ENCODE data around the gene RNASE11.
"Not testable (repeated sequence)": the region's sequence is repeated elsewhere in the genome, so short reads cannot be mapped to it uniquely, and the experiment has no call there.

Gene RNASE11

DNA sequence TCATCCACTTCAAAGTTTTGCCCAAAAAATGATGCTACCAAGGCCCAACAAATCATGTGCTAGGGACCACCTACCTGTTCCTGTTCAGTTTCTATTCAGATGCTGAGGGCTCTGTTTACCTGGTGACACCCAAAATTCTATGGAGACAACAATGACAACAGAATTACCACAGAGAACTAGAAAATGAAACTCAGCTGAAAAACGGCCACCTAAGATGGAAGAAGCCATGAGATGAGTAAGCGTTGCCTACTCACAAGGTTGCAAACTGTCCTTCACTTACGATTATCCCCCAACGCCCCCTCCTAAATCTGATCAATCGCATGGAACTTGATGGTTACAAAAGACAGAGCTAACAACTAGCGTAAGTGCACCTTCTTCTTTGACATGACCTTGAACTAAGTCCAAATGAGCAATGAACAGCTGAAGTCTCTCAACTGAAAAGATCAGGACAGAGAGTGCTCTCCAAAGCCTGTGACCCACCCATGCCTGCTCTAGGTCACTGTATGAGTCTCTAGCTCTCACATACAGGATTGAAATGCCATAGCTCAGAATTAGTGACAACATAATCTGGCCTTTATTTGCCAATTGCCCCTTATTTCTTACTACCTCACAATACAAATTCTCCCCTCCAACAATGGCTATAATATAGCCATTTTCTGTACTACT, at the start of gene RNASE11:
TSS of gene RNASE11 (minus strand) at position 513 of the 666 bp plus-strand sequence.
- DNase-seq (ENCODE audit: low spot score): no peak

- no peak for DNase-seq (ENCODE audit: low spot score)
These were observed 45.3 kb upstream of the RNASE11 start for GRCh38 chr14:20632831-20633691.

DNA sequence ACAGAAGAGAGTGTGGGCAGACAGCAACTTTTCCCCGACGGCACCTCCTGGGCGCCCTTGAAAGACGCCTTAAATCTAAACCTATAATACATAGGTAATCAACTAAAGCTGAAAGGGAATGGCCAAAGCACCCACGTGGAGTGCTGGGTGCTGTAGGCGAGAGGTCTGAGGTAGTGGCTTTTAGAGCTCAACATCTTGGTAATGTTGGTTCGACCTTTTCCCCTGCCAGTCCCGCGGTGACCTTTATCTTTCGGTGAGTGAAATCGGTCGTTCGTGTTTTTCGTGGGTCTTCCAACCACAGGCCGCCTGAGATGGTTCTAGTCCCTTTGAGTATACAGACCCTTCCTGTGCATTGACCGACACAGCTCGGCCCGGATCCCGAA, 44.6 kb upstream of the RNASE11 start:
- no peak for DNase-seq (ENCODE audit: low spot score)

DNA sequence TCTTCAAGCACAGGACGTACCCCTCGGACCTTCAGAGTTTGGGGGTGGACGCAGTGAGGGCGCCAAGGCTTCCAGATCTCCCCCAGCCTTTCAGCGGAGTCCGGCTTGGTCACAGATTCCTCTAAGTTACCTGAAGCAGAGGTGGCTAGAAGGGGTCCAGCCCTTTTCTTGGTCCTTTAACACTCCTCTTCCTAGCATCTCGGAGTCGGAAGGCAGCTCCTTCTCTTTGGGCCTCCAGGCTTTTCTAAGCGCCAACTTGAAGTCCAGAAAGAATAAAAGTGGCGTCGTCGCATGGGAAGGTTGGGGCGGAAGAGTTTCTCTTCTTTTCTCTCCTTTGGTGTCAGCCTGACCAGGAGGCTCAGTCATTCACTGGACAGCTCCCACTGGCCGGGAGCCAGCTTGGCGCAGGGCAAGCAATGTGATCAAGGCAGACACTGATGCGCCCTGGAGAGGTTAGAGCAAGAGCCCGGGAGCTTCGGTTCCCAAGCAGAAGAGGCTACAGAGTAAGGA, 44.1 kb upstream of the RNASE11 start:
- DNase-seq (ENCODE audit: low spot score): peak; percentile 73

DNA sequence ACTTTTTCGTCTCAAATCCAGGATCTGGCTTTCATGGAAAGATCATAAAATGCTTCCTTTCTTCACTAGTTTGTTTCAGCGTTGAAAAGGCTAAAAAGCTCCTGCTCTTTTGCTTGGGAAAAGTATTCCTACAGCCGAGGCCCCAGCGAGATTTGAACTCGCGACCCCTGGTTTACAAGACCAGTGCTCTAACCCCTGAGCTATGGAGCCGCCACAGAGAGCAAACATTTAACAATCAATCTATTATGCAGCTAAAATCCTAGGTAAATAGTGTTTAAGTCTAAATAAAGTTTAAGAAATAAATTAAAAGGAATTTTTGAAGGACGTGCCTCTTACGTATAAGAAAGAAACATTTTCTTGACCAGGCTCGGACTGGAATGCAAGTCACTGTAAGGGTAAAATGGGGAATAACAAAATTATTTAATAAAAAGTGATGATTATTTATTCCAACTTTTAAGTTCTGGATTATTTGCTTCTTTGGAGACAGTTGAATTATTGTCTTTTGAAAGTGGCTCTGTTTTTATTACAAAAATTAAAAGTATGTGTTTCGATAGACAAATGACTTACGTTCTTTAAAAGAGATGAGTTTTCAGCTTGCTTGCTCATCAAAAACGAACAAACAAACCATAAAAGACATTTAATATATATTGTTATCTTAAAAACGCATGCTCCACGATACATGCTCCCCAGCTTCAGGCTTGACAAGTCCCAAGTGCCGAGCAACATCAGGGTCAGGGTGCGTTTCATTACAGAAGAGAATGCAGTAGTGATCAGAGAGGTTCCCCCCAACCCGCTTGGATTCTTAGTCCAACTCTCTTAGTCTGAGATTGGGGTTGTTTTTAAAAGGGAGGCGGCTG, 43.5 kb upstream of the RNASE11 start:
- DNase-seq (ENCODE audit: low spot score): no peak

DNA sequence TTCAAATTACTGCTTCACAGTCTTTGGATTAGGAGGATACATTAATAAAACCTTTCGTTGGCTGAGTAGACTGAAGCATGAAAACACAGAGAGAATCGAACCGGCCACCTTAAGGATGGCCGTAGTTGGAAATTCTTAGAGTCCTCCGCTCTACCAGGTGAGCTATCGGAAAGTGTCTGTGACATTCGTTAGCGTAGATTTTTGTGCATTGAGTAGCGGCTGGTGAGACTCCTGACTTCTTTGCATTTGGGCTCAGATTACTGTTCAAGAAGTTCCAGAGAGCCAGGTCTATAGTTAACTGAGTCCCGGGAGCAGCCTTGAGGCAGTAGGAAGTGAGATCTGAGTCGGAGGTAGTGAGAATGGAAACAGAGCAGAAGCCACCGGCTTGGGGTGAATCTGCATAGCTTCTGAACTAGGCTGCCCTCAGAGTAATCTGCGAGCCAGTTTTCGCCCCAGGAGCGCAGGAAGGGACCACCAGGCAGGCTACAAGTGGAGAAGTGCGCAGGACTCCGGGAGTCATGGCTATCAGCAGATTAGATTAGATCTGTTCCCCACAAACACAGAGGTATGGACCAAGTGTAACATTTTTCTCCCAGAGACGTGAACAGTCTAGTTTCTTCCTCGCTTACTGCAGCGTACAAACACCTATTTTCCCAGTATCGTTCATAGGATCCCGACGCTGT, 42.7 kb upstream of the RNASE11 start:
- DNase-seq (ENCODE audit: low spot score): no peak

- no peak for DNase-seq (ENCODE audit: low spot score)
These were observed 40.5 kb upstream of the RNASE11 start for GRCh38 chr14:20628063-20628854.

DNA sequence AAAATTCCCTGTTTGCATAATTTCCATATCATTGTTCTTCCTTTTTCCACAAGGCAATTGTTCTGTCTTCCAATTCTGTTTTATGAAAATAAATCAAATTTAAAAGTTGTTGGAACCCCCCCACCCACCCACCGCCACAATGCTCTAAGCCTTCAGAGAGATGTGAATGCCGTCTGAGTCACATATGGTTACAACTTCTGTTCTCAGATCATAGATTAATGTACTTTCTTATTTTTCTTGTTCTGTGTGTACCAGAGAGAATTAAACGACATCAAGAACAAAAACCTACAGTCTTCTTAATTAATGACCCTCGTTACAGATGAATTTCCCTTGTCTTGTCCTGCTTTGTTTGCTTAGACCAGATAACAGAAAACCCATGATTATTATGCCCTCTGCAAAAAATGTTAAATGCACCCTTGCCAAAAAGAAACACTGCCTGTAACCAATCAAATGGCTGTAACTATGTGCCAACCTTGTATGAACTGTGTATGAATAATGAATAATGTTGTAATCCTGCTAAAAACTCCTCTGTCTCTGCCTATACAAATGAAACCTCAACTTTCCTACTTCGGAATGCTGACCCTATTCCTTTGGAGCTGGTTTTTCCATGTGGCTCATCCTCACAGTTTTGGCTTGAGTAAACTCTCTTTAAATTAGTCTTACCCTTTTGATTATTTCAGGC, 39.7 kb upstream of the RNASE11 start:
- no peak for DNase-seq (ENCODE audit: low spot score)

- no peak for DNase-seq (ENCODE audit: low spot score)
These were observed 38.5 kb upstream of the RNASE11 start for GRCh38 chr14:20626274-20626673.

DNA sequence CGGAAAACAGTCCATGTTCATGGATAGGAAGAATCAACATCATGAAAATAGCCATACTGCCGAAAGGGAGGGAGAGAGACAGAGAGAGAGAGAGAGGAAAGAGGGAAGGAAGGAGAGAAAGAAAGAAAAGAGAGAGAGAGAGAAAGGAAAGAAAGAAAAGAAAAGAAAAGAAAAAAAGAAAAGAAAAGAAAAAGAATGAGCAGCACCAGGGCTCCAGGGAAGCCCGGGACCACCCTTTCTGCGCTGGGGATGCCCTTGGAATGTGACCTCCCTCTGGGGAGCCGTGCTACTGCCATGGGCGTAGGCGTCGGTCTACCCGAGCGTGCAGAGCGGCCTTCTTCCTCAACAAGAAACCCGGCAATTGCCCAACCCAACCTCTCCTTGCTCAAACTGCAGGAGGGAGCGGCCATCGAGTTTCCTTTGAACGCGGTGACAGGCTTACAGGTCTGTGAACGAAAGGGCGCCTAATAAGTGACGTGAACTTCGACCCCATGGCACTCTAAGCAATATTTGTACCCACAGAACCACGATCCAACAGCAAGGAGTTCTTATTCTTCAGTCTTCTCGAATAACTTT, 36.8 kb upstream of the RNASE11 start:
- no peak for DNase-seq (ENCODE audit: low spot score)

DNA sequence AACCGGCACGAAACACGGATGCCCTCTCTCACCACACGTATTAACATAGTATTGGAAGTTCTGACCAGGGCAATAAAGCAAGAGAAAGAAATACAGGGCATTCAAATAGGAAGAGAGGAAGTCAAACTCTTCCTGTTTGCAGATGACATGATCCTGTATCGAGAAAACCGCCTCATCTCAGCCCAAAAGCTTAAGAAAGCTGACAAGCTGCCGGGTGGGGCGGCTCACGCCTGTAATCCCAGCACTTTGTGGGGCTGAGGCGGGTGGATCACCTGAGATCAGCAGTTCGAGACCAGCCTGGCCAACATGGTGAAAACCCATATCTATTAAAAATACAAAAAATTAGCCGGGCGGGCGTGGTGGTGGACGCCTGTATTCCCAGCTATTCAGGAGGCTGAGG, 36.0 kb upstream of the RNASE11 start:
- DNase-seq (ENCODE audit: low spot score): no peak

DNA sequence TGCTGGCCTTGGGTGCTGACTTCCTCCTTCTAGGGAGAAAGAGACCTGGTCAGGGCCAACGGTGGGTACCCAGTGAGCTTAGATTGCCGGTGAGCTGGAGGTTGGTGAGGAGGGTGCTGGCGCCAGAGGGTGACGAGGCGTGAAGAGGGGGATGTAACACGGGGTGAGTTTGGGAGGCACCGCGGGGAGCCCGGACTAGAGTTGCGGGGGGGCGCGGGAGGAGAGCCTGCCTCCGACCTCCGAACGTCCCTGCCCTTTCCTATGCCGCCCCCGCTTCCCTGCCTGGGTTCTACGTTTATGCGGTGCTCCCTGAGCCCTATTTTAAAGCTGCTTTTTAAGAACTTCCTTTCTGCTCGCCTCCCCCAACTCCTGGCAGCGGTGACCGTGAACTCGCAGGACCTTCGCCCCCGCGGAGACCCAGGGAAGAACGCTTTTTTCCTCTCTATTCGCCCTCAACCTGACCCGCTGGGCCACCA, 35.1 kb upstream of the RNASE11 start:
- no peak for DNase-seq (ENCODE audit: low spot score)

DNA sequence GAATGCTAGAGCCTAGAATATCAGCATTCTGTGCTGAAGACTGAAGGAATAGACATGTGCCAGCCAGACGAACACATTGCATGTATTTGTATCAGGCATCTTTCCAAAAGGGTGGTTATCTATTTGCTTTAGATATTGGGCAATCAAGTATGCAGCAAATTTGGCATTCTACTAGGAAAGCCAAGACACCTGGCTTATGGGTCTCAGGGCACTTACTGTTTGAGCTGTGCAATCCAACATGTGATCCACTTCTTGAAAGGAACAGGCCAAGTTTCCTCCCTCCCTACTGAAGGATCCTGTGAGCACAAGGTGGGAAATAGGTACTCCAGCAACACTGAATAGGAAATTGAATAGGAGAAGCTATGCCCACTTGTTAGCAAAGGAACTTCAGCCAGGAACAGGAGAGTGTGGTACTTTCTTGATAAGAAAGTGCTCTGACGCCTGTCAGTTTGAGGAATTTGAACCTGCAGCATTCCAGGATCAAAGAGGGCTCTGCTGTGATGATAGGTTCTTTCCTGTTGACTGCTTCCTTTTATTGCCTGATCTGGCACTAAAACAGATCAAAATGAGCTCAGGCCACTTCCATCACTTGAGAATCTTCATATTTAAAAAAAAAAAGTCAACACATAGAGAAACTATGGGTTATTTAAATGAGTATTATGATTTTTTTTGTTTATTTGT, 33.1 kb upstream of the RNASE11 start:
- no peak for DNase-seq (ENCODE audit: low spot score)

GRCh38 chr14:20619688-20620087, 31.9 kb upstream of the RNASE11 start:
- DNase-seq (ENCODE audit: low spot score): not testable (repeated sequence)

DNA sequence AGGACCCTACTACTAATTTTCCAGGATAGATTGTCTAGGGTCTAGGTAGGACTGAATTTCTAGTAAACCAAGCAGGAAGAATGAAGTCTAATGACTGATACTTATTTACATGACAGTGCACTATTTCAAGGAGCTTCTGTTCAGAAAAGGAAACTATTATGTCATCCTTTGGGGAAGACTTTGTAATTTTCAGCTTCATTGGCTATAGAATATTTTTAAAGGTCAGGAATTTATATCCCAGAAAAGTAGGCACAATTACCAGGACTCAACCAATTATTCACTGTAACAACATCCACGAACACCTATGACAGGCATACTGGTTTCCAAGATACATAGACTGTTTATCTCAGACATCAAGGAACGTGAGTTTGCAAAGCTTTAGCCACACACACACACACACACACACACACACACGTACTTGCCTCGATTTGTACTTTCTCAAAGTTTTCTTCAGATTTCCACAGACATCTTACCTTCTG, 30.5 kb upstream of the RNASE11 start:
- DNase-seq (ENCODE audit: low spot score): no peak

GRCh38 chr14:20617138-20618003, 29.6 kb upstream of the RNASE11 start:
- DNase-seq (ENCODE audit: low spot score): no peak

GRCh38 chr14:20615996-20616395, 28.2 kb upstream of the RNASE11 start:
- no peak for DNase-seq (ENCODE audit: low spot score)

Data from left forelimb (tissue), 1 donor.